Measurements from ENCODE around the gene MZT2B. TPM values are rescaled to one million over a fixed set of nuclear protein-coding genes. Genes with fewer than 3 reads are reported as not detected.
"Not testable (repeated sequence)": the region's sequence is repeated elsewhere in the genome, so short reads cannot be mapped to it uniquely, and the experiment has no call there.

Gene MZT2B
- polyA plus RNA-seq, 1 donor from 2014 or later = 257 TPM

DNA sequence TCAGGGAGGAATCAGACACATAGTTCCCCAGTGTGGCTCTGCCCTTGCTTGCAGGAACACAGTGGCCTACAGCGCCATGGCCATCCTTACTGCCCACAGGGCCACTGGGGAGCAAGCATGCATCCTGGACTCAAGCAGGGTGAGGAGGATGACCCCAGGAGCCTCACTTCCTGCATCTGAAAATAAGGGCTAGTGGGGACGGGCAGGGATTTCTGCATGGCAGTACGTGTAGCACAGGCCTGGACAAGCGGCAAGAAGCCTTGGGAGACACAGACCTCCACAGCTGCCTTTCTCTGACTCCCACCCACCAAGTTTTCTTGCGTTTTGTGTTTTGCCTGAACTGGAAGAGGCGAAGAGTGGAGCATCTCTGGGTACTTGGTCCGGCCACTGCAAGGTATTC is 19.6 kb upstream of the MZT2B start:
- H3K79me2 ChIP-seq (replicated peaks; ENCODE audit: insufficient read depth, low read length); H3K4me2 ChIP-seq (ENCODE audit: low read length); H2AFZ ChIP-seq (ENCODE audit: low read depth, low read length); H3K9me2 ChIP-seq (ENCODE audit: insufficient read depth, low read length); H3F3A ChIP-seq (ENCODE audit: insufficient read depth, low read length, poor library complexity, severe bottlenecking); H3K9me3 ChIP-seq (ENCODE audit: low read length); H3K4me3 ChIP-seq (ENCODE audit: low read length); H4K20me1 ChIP-seq (ENCODE audit: insufficient read depth); H3K36me3 ChIP-seq (ENCODE audit: insufficient read depth, low read length); H3K27ac ChIP-seq (ENCODE audit: low read length); H3K9ac ChIP-seq (ENCODE audit: low read length); H3K27me3 ChIP-seq (ENCODE audit: insufficient read depth, low read depth, low read length): not testable (repeated sequence)

DNA sequence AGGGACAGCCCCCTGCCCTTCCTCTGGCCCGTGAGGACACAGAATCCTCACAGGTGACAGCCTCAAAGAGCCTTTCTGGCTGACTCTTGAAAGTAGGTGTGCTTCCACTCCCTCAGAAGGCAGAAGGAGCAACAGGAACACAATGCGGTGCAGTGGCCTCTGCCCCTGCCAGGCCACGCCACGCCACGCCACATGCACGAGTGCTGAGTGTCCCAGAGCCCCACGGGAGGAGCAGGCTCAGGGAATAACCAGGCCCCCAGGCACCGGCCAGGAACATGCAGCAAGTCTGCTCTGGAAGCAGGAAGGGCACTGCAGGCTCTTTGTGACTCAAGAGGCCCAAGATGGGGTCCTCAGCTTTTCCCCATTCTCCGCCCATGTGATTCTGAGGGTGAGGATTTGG is 19.1 kb upstream of the MZT2B start:
- H3K36me3 ChIP-seq (ENCODE audit: insufficient read depth, low read length) = no peaks in the 10 kb centered on the region

More for the DNA sequence above, 19.1 kb upstream of the MZT2B start:
- Histone ChIP-seq H3K9me3 (ENCODE audit: low read length) (no peaks in the 10 kb centered on the region), H3K79me2 (replicated peaks; ENCODE audit: insufficient read depth, low read length) (no peaks in the 10 kb centered on the region), H3F3A (ENCODE audit: insufficient read depth, low read length, poor library complexity, severe bottlenecking) (no peaks in the 10 kb centered on the region), H3K9ac (ENCODE audit: low read length) (no peak overlapping the region), H2AFZ (ENCODE audit: low read depth, low read length) (no peak overlapping the region), H3K4me3 (ENCODE audit: low read length) (no peak overlapping the region), H3K27ac (ENCODE audit: low read length) (no peak overlapping the region), H4K20me1 (ENCODE audit: insufficient read depth) (no peaks in the 10 kb centered on the region), H3K27me3 (ENCODE audit: insufficient read depth, low read depth, low read length) (no peaks in the 10 kb centered on the region), H3K4me2 (ENCODE audit: low read length) (no peak overlapping the region), H3K9me2 (ENCODE audit: insufficient read depth, low read length) (no peaks in the 10 kb centered on the region)
- no peak for TF ChIP-seq EP300 (conservative IDR thresholded peaks at IDR 0.05; ENCODE audit: poor library complexity, severe bottlenecking)
- TF ChIP-seq SMC3 (conservative IDR thresholded peaks at IDR 0.05; ENCODE audit: poor library complexity) = no peak
- TF ChIP-seq EZH2 (IDR thresholded peaks at IDR 0.05; ENCODE audit: borderline replicate concordance, insufficient read depth, low read length, poor library complexity, severe bottlenecking) = no peak
- TF ChIP-seq, protein P1, sequence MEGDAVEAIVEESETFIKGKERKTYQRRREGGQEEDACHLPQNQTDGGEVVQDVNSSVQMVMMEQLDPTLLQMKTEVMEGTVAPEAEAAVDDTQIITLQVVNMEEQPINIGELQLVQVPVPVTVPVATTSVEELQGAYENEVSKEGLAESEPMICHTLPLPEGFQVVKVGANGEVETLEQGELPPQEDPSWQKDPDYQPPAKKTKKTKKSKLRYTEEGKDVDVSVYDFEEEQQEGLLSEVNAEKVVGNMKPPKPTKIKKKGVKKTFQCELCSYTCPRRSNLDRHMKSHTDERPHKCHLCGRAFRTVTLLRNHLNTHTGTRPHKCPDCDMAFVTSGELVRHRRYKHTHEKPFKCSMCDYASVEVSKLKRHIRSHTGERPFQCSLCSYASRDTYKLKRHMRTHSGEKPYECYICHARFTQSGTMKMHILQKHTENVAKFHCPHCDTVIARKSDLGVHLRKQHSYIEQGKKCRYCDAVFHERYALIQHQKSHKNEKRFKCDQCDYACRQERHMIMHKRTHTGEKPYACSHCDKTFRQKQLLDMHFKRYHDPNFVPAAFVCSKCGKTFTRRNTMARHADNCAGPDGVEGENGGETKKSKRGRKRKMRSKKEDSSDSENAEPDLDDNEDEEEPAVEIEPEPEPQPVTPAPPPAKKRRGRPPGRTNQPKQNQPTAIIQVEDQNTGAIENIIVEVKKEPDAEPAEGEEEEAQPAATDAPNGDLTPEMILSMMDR (IDR thresholded peaks at IDR 0.05; ENCODE audit: poor library complexity, severe bottlenecking) = no peak
- TF ChIP-seq, protein P2, sequence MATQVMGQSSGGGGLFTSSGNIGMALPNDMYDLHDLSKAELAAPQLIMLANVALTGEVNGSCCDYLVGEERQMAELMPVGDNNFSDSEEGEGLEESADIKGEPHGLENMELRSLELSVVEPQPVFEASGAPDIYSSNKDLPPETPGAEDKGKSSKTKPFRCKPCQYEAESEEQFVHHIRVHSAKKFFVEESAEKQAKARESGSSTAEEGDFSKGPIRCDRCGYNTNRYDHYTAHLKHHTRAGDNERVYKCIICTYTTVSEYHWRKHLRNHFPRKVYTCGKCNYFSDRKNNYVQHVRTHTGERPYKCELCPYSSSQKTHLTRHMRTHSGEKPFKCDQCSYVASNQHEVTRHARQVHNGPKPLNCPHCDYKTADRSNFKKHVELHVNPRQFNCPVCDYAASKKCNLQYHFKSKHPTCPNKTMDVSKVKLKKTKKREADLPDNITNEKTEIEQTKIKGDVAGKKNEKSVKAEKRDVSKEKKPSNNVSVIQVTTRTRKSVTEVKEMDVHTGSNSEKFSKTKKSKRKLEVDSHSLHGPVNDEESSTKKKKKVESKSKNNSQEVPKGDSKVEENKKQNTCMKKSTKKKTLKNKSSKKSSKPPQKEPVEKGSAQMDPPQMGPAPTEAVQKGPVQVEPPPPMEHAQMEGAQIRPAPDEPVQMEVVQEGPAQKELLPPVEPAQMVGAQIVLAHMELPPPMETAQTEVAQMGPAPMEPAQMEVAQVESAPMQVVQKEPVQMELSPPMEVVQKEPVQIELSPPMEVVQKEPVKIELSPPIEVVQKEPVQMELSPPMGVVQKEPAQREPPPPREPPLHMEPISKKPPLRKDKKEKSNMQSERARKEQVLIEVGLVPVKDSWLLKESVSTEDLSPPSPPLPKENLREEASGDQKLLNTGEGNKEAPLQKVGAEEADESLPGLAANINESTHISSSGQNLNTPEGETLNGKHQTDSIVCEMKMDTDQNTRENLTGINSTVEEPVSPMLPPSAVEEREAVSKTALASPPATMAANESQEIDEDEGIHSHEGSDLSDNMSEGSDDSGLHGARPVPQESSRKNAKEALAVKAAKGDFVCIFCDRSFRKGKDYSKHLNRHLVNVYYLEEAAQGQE (IDR thresholded peaks at IDR 0.05; ENCODE audit: borderline replicate concordance) = no peak
- no peak for TF ChIP-seq RAD21 (conservative IDR thresholded peaks at IDR 0.05)
- TF ChIP-seq POLR2AphosphoS5 (IDR thresholded peaks at IDR 0.05) = no peak
- TF ChIP-seq MXI1 (conservative IDR thresholded peaks at IDR 0.05; ENCODE audit: poor library complexity, severe bottlenecking) = no peak
- no peak for TF ChIP-seq TAF1 (IDR thresholded peaks at IDR 0.05; ENCODE audit: low read depth)
